Measurements from ENCODE around the gene GLP2R.

The GLP2R gene

GRCh38 chr17:9872852-9873251 is 47.1 kb downstream of the GLP2R start:
- Histone ChIP-seq H3K4me3 (no peak overlapping the region), H3K9ac (ENCODE audit: insufficient read length) (no peak overlapping the region), H3K27ac (no peak overlapping the region), H3K9me3 (ENCODE audit: low read depth, low read length) (no peaks in the 10 kb centered on the region), H3K36me3 (ENCODE audit: insufficient read depth, low read length) (no peaks in the 10 kb centered on the region)
- TF ChIP-seq POLR2AphosphoS5 (IDR thresholded peaks at IDR 0.05; ENCODE audit: borderline replicate concordance, low read depth, low read length), result no peak
- no peak for TF ChIP-seq FOXP2 (optimal IDR thresholded peaks at IDR 0.05; ENCODE audit: control extremely low read depth, extremely low read length, insufficient read depth)
- no peak for TF ChIP-seq EZH2 (IDR thresholded peaks at IDR 0.05)
- no peak for DNase-seq (ENCODE audit: low read depth, low spot score)

- H3K4me3 ChIP-seq, result no peak overlapping the region
- no peak for TF ChIP-seq FOXP2 (optimal IDR thresholded peaks at IDR 0.05; ENCODE audit: control extremely low read depth, extremely low read length, insufficient read depth)
- no peak for TF ChIP-seq EZH2 (IDR thresholded peaks at IDR 0.05)
- no peak overlapping the region for H3K9ac ChIP-seq (ENCODE audit: insufficient read length)
- H3K9me3 ChIP-seq (ENCODE audit: low read depth, low read length), result no peaks in the 10 kb centered on the region
- no peak for DNase-seq (ENCODE audit: low read depth, low spot score)
- no peaks in the 10 kb centered on the region for H3K36me3 ChIP-seq (ENCODE audit: insufficient read depth, low read length)
- H3K27ac ChIP-seq, result no peak overlapping the region
Observed at GRCh38 chr17:9874722-9875121, 49.0 kb downstream of the GLP2R start.

DNA sequence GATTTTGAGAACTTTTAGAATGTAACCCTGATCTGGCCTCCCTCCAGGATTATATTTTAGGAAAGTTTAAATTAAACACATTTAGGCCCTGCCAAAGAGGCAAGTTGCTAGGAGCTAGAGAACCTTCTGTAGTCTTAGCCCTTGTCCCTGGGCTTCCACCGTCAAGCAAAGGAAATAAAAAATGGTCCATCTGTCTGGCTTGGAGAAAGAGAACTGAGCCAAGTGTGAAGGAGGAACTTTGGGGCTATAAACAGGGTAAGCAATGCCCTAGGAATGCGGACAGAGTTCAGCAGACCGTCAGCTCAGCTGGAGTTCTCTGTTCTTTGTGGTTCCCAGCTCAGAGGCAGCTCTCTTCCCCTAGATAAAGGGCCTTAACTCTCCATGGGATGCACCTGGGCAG is 49.7 kb downstream of the GLP2R start:
- H3K36me3 ChIP-seq (ENCODE audit: insufficient read depth, low read length), result no peaks in the 10 kb centered on the region
- H3K9me3 ChIP-seq (ENCODE audit: low read depth, low read length), result no peaks in the 10 kb centered on the region
- H3K27ac ChIP-seq, result no peak overlapping the region
- DNase-seq (ENCODE audit: low read depth, low spot score), result no peak
- H3K4me3 ChIP-seq, result no peak overlapping the region
- no peak overlapping the region for H3K9ac ChIP-seq (ENCODE audit: insufficient read length)
- TF ChIP-seq POLR2AphosphoS5 (IDR thresholded peaks at IDR 0.05; ENCODE audit: borderline replicate concordance, low read depth, low read length), result no peak

DNA sequence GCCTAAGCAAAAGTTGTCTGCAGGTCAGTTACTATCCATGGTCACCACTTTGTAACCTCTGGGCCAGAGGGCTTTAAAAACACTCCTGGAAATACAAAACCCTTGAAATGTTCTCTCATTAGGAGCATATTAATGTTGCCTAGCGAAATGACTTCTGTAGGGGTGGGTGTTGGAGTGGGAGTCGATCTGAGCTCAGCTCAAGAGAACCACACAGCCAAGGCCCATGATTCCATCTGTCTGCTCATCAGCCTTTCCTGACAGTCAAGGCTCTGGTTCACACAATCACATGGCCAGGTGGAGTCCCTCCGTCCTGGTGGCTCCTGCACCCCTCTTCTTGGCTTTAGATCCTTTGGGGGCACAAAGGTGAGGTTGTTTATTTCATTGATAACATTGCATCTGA is 52.6 kb downstream of the GLP2R start:
- TF ChIP-seq EZH2 (IDR thresholded peaks at IDR 0.05) (no peak), POLR2AphosphoS5 (IDR thresholded peaks at IDR 0.05; ENCODE audit: borderline replicate concordance, low read depth, low read length) (no peak), FOXP2 (optimal IDR thresholded peaks at IDR 0.05; ENCODE audit: control extremely low read depth, extremely low read length, insufficient read depth) (no peak)
- no peak for DNase-seq (ENCODE audit: low read depth, low spot score)
- no peaks in the 10 kb centered on the region for H3K9me3 ChIP-seq (ENCODE audit: low read depth, low read length)
- no peaks in the 10 kb centered on the region for H3K36me3 ChIP-seq (ENCODE audit: insufficient read depth, low read length)
- H3K27ac ChIP-seq, result no peak overlapping the region
- no peak overlapping the region for H3K9ac ChIP-seq (ENCODE audit: insufficient read length)
- no peak overlapping the region for H3K4me3 ChIP-seq

DNA sequence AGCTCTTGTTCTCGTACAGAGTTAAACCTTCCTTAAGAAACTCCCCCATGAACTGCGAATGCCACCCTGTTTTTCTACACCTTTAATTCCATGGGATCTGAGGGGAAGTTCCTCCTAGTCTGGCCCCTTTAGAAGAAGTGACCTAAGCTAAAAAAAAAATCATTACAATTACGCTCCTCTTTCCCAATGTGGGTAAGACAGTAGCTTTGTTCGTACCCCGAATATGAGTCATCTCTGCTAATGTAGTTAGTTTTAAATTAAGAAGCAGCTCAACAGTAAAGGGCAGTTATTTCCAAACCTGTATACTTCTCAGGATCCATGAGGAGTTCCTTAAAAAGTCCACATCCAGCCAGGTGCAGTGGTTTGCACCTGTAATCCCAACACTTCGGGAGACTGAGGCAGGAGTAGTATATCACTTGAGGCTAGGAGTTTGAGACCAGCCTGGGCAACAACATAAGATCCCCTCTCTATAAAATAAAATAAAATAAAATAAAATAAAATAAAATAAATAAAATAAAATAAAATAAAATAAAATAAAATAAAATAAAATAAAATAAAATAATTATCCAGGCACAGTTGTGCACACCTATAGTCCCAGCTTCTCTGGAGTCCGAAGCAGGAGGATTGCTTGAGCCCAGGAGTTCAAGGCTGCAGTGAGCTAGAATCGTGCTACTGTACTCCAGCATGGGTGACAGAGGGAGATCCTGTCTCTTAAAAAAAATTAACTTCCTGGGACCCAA is 53.2 kb downstream of the GLP2R start:
- no peaks in the 10 kb centered on the region for H3K36me3 ChIP-seq (ENCODE audit: insufficient read depth, low read length)
- no peak overlapping the region for H3K4me3 ChIP-seq
- no peak overlapping the region for H3K9ac ChIP-seq (ENCODE audit: insufficient read length)
- no peaks in the 10 kb centered on the region for H3K9me3 ChIP-seq (ENCODE audit: low read depth, low read length)
- H3K27ac ChIP-seq, result no peak overlapping the region
- TF ChIP-seq EZH2 (IDR thresholded peaks at IDR 0.05) (no peak), FOXP2 (optimal IDR thresholded peaks at IDR 0.05; ENCODE audit: control extremely low read depth, extremely low read length, insufficient read depth) (no peak), POLR2AphosphoS5 (IDR thresholded peaks at IDR 0.05; ENCODE audit: borderline replicate concordance, low read depth, low read length) (no peak)
- no peak for DNase-seq (ENCODE audit: low read depth, low spot score)

GRCh38 chr17:9880582-9880999 is 54.9 kb downstream of the GLP2R start:
- DNase-seq (ENCODE audit: low read depth, low spot score), result no peak
- H3K9ac ChIP-seq (ENCODE audit: insufficient read length), result no peak overlapping the region
- H3K4me3 ChIP-seq, result no peak overlapping the region
- H3K36me3 ChIP-seq (ENCODE audit: insufficient read depth, low read length), result no peaks in the 10 kb centered on the region
- H3K27ac ChIP-seq, result no peak overlapping the region
- no peaks in the 10 kb centered on the region for H3K9me3 ChIP-seq (ENCODE audit: low read depth, low read length)
- TF ChIP-seq POLR2AphosphoS5 (IDR thresholded peaks at IDR 0.05; ENCODE audit: borderline replicate concordance, low read depth, low read length) (no peak), EZH2 (IDR thresholded peaks at IDR 0.05) (no peak), FOXP2 (optimal IDR thresholded peaks at IDR 0.05; ENCODE audit: control extremely low read depth, extremely low read length, insufficient read depth) (no peak)

DNA sequence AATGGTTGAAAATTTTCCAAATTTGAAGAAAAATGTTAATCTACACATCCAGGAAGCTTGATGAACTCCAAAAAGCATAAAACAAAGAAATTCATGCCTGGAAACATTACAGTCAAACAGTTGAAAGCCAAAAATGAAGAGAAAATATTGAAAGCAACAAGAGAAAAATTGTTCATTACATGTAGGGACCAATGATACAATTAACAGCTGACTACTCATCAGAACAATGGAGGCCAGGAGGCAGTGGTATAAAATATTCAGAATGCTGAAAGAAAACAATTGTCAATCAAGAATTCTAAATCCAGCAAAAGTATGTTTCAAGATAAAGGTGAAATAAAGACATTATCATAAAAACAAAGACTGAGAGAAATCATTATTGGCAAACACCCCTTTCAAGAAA is 57.7 kb downstream of the GLP2R start:
- Histone ChIP-seq H3K4me3 (no peak overlapping the region), H3K36me3 (ENCODE audit: insufficient read depth, low read length) (no peaks in the 10 kb centered on the region), H3K27ac (no peak overlapping the region), H3K9me3 (ENCODE audit: low read depth, low read length) (no peaks in the 10 kb centered on the region), H3K9ac (ENCODE audit: insufficient read length) (no peak overlapping the region)
- DNase-seq (ENCODE audit: low read depth, low spot score), result no peak
- TF ChIP-seq FOXP2 (optimal IDR thresholded peaks at IDR 0.05; ENCODE audit: control extremely low read depth, extremely low read length, insufficient read depth), result no peak
- no peak for TF ChIP-seq POLR2AphosphoS5 (IDR thresholded peaks at IDR 0.05; ENCODE audit: borderline replicate concordance, low read depth, low read length)
- TF ChIP-seq EZH2 (IDR thresholded peaks at IDR 0.05), result no peak

- H3K36me3 ChIP-seq (ENCODE audit: insufficient read depth, low read length), result no peaks in the 10 kb centered on the region
- DNase-seq (ENCODE audit: low read depth, low spot score), result no peak
- no peak overlapping the region for H3K27ac ChIP-seq
- no peak overlapping the region for H3K9ac ChIP-seq (ENCODE audit: insufficient read length)
- no peaks in the 10 kb centered on the region for H3K9me3 ChIP-seq (ENCODE audit: low read depth, low read length)
- H3K4me3 ChIP-seq, result no peak overlapping the region
- no peak for TF ChIP-seq POLR2AphosphoS5 (IDR thresholded peaks at IDR 0.05; ENCODE audit: borderline replicate concordance, low read depth, low read length)
- TF ChIP-seq FOXP2 (optimal IDR thresholded peaks at IDR 0.05; ENCODE audit: control extremely low read depth, extremely low read length, insufficient read depth), result no peak
- no peak for TF ChIP-seq EZH2 (IDR thresholded peaks at IDR 0.05)
Observed at GRCh38 chr17:9886141-9886930, 60.6 kb downstream of the GLP2R start.

All from SK-N-MC (cell line).